Measurements from ENCODE around the gene SYT12.

- TF ChIP-seq CTCF (conservative IDR thresholded peaks at IDR 0.05) (no peak), EZH2 (IDR thresholded peaks at IDR 0.05; ENCODE audit: low read depth) (no peak)
Measured at GRCh38 chr11:67054836-67055523, 32.0 kb downstream of the SYT12 start.
